D721Med (cell line): ENCODE data around the gene MAP3K6.

Experiments used
- DNase-seq: peaks from one replicate; pipeline ENCODE4 v3.0.0; 2011; ENCODE audit warnings: low spot score; ENCODE audit not compliant: insufficient read length
- FAIRE-seq: peaks from 2 replicates; lab custom pipeline; 2011; peaks lifted over from hg19 to GRCh38; lab: Jason Lieb, UNC
- TF ChIP-seq, protein P1 (sequence below): IDR thresholded peaks from 2 replicates; pipeline ENCODE4 v1.5.1; 2012; ENCODE audit warnings: mild to moderate bottlenecking, control low read depth; ENCODE audit not compliant: insufficient read depth; ENCODE audit errors: missing control alignments

MAP3K6 gene

DNA sequence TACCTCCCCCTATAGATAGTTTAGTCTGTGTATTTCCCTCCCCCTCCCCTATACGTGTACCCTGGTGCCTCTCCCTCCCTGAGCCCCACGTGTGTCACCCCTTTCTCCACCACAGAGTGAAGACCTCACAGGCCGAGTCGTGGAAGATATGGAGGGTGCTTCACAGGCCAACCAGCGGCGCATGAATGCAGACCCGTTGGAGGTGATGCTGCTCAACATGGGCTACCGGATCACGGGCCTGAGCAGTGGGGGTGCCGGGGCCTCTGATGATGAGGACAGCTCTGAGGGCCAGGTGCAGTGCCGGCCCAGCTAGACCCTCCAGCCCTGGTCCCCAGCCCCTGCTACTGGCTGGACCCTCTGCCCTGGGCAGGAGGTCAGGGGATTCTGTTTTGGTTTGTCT lies 60.7 kb downstream of the MAP3K6 start:
- DNase-seq (no peak), FAIRE-seq (no peak)
- TF ChIP-seq, protein P1, sequence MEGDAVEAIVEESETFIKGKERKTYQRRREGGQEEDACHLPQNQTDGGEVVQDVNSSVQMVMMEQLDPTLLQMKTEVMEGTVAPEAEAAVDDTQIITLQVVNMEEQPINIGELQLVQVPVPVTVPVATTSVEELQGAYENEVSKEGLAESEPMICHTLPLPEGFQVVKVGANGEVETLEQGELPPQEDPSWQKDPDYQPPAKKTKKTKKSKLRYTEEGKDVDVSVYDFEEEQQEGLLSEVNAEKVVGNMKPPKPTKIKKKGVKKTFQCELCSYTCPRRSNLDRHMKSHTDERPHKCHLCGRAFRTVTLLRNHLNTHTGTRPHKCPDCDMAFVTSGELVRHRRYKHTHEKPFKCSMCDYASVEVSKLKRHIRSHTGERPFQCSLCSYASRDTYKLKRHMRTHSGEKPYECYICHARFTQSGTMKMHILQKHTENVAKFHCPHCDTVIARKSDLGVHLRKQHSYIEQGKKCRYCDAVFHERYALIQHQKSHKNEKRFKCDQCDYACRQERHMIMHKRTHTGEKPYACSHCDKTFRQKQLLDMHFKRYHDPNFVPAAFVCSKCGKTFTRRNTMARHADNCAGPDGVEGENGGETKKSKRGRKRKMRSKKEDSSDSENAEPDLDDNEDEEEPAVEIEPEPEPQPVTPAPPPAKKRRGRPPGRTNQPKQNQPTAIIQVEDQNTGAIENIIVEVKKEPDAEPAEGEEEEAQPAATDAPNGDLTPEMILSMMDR: no peak
